Calu3 (cell line): Measurements from ENCODE around the gene ZNF865. TPM values are rescaled to one million over a fixed set of nuclear protein-coding genes. Genes with fewer than 3 reads are reported as not detected.

Experiments used
- BruUV-seq: library from RNA; stranded (reverse); fragments of 400-500 nt; replicated peaks from 2 replicates; lab custom pipeline; 2021; lab: Mats Ljungman, UMichigan
- CTCF ChIA-PET: fragments of 300-600 bp; sonication (Branson Sonifier 250); formaldehyde crosslinking; loops from one replicate; lab custom pipeline; 2022; ENCODE audit warnings: antibody characterized with exemption; lab: Charles Lee
- DNase-seq: peaks from one replicate; pipeline ENCODE4 v3.0.0; 2022
- H3K27ac Mint-ChIP-seq: one replicate; pipeline ENCODE4 v1.8.0; 2022; ENCODE audit warnings: mixed read lengths; ENCODE audit not compliant: unreplicated experiment
- H3K27me3 Mint-ChIP-seq: one replicate; pipeline ENCODE4 v1.8.0; 2022; ENCODE audit warnings: mixed read lengths; ENCODE audit not compliant: unreplicated experiment
- H3K36me3 Mint-ChIP-seq: one replicate; pipeline ENCODE4 v1.8.0; 2022; ENCODE audit warnings: mild to moderate bottlenecking, moderate library complexity, mixed read lengths; ENCODE audit not compliant: insufficient read depth, unreplicated experiment
- H3K4me1 Mint-ChIP-seq: one replicate; pipeline ENCODE4 v1.8.0; 2022; ENCODE audit warnings: mild to moderate bottlenecking, low read depth, mixed read lengths; ENCODE audit not compliant: unreplicated experiment
- H3K4me3 Mint-ChIP-seq: one replicate; pipeline ENCODE4 v1.8.0; 2022; ENCODE audit warnings: mild to moderate bottlenecking, low read depth, moderate library complexity, mixed read lengths; ENCODE audit not compliant: unreplicated experiment
- H3K9me3 Mint-ChIP-seq: one replicate; pipeline ENCODE4 v1.8.0; 2022; ENCODE audit warnings: low read depth, mixed read lengths; ENCODE audit not compliant: unreplicated experiment
- intact Hi-C: fragments of 100-400 bp; cut with micrococcal nuclease; formaldehyde crosslinking; loops from one replicate; pipeline ENCODE4 v1.10.0; 2022; ENCODE audit not compliant: unreplicated experiment
- total RNA-seq: library from RNA; stranded (reverse); gene quantifications from 2 replicates; pipeline ENCODE4 v1.2.3, GENCODE V29; 2022
- TF ChIP-seq, protein P1 (sequence below): fragments of 200-600 bp; IDR thresholded peaks from one replicate; pipeline ENCODE4 v1.8.0; 2022; ENCODE audit warnings: antibody characterized with exemption; ENCODE audit not compliant: unreplicated experiment

ZNF865 gene
- total RNA-seq, 1 experiment from 2014 or later: 29.6 TPM

GRCh38 chr19:55601084-55601483 is 4.4 kb upstream of the ZNF865 start:
- intact Hi-C loops: no loop called here
- TSS peak; percentile 50 for BruUV-seq
- H3K27ac Mint-ChIP-seq: no peak overlapping the region
- no peak for DNase-seq
- H3K27me3 Mint-ChIP-seq: no peaks in the 10 kb centered on the region
- H3K4me1 Mint-ChIP-seq: peaks cover 25% of the 10 kb centered on the region
- CTCF ChIA-PET: interaction anchor here (0.7 kb wide), 1 partner anchor 23 kb away, joined by 3 read pairs; the partner anchor contains the start of gene ZNF784
- peaks cover 91% of the 10 kb centered on the region for H3K36me3 Mint-ChIP-seq
- TF ChIP-seq, protein P1, sequence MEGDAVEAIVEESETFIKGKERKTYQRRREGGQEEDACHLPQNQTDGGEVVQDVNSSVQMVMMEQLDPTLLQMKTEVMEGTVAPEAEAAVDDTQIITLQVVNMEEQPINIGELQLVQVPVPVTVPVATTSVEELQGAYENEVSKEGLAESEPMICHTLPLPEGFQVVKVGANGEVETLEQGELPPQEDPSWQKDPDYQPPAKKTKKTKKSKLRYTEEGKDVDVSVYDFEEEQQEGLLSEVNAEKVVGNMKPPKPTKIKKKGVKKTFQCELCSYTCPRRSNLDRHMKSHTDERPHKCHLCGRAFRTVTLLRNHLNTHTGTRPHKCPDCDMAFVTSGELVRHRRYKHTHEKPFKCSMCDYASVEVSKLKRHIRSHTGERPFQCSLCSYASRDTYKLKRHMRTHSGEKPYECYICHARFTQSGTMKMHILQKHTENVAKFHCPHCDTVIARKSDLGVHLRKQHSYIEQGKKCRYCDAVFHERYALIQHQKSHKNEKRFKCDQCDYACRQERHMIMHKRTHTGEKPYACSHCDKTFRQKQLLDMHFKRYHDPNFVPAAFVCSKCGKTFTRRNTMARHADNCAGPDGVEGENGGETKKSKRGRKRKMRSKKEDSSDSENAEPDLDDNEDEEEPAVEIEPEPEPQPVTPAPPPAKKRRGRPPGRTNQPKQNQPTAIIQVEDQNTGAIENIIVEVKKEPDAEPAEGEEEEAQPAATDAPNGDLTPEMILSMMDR: no peak
- peak overlapping the region; percentile 87 for H3K4me3 Mint-ChIP-seq
- H3K9me3 Mint-ChIP-seq: no peaks in the 10 kb centered on the region

- CTCF ChIA-PET: no interaction called here
- peaks cover 35% of the 10 kb centered on the region for H3K4me1 Mint-ChIP-seq
- no peak for DNase-seq
- intact Hi-C loops: no loop called here
- H3K27ac Mint-ChIP-seq: no peak overlapping the region
- H3K9me3 Mint-ChIP-seq: no peaks in the 10 kb centered on the region
- H3K36me3 Mint-ChIP-seq: peaks cover 93% of the 10 kb centered on the region
- no peaks in the 10 kb centered on the region for H3K27me3 Mint-ChIP-seq
- TF ChIP-seq, protein P1: no peak
- peak overlapping the region; percentile 87 for H3K4me3 Mint-ChIP-seq
- BruUV-seq: no TSS peak
Observed at GRCh38 chr19:55602104-55603001, 3.1 kb upstream of the ZNF865 start.

GRCh38 chr19:55603115-55603514 is 2.3 kb upstream of the ZNF865 start:
- peaks cover 85% of the 10 kb centered on the region for H3K36me3 Mint-ChIP-seq
- no peaks in the 10 kb centered on the region for H3K27me3 Mint-ChIP-seq
- TF ChIP-seq, protein P1: no peak
- no peak overlapping the region for H3K27ac Mint-ChIP-seq
- intact Hi-C loops: no loop called here
- no TSS peak for BruUV-seq
- no peaks in the 10 kb centered on the region for H3K9me3 Mint-ChIP-seq
- no peak for DNase-seq
- peaks cover 40% of the 10 kb centered on the region for H3K4me1 Mint-ChIP-seq
- no peak overlapping the region for H3K4me3 Mint-ChIP-seq
- CTCF ChIA-PET: no interaction called here

DNA sequence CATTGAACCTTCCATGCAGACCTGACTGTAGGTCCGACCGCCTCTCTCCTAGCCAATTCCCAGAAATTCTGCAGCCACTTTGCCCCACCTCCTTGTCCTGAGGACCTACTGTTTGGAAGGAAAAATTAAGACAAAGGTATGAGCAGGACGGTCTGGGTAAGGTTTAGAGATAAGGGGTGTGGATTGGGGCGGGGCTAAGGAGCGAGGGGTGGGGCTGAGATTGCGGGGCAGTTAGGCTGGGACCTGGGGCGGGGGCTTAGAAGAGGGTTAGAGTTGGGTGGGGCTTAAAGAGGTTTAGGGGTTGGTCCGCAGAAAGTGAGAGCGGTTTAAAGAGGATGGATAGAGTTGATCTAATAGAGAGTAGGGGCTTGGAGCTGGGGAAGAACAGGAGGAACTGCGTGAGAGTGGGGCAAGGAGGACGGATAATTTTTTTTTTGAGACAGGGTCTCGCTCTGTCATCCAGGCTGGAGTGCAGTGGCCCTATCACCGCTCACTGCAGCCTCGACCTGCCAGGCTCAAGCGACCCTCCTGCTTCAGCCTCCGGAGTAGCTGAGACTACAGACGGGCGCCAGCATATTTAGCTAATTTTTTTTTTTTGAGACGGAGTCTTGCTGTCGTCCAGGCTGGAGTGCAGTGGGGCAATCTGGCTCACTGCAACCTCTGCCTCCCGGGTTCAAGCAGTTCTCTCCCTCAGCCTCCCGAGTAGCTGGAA is 1.7 kb upstream of the ZNF865 start:
- no peaks in the 10 kb centered on the region for H3K9me3 Mint-ChIP-seq
- peak overlapping the region; percentile 86 for H3K4me3 Mint-ChIP-seq
- BruUV-seq: no TSS peak
- TF ChIP-seq, protein P1: no peak
- peaks cover 37% of the 10 kb centered on the region for H3K4me1 Mint-ChIP-seq
- H3K36me3 Mint-ChIP-seq: peaks cover 79% of the 10 kb centered on the region
- CTCF ChIA-PET: interaction anchor here (0.8 to 1.6 kb wide), 3 partner anchors 9 to 394 kb away, joined by 3 to 5 read pairs (median 5); partner anchors contain the start of genes PTPRH and ZNF784
- no peaks in the 10 kb centered on the region for H3K27me3 Mint-ChIP-seq
- H3K27ac Mint-ChIP-seq: peak overlapping the region; percentile 41
- DNase-seq: no peak
- intact Hi-C loops: no loop called here
